CD4-positive, alpha-beta T cell treated with Interleukin-1 beta for 1 hour (primary cell): ENCODE measurements around the gene PLCB4.

Source experiments
- DNase-seq, 2 donors: peaks; one replicate each; pipeline ENCODE4 v3.0.0-alpha.2; 2020 to 2022

PLCB4 gene

GRCh38 chr20:9286501-9287461 is 217.9 kb downstream of the PLCB4 start:
- no peak for DNase-seq

- no peak for DNase-seq
Measured at GRCh38 chr20:9287826-9288225, 218.9 kb downstream of the PLCB4 start.

- no peak for DNase-seq
Measured at GRCh38 chr20:9290331-9290730, 221.4 kb downstream of the PLCB4 start.

GRCh38 chr20:9293145-9293544 is 224.3 kb downstream of the PLCB4 start:
- no peak for DNase-seq

- no peak for DNase-seq
Measured at GRCh38 chr20:9294041-9294440, 225.2 kb downstream of the PLCB4 start.

DNA sequence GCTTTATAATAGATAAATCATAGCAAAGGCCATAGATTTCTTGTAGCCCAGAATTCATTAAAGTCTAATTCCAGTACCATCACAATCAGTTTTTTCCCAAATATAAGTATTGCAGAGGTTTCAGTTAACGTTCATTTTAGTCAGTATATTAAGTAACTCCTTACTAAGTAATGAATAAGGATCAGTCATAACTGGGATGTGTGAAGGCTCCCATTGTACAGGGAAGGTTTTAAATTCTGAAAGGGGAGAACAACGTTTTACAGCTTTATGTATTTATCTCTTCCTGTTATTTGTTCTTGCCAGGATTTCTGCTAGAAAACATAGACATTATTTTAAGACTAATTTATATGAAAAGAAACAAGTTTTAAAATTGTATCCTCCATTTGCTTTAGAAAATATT is 230.0 kb downstream of the PLCB4 start:
- no peak for DNase-seq

GRCh38 chr20:9300080-9300479 is 231.2 kb downstream of the PLCB4 start:
- no peak for DNase-seq

- DNase-seq = no peak
Measured at GRCh38 chr20:9300534-9300933, 231.6 kb downstream of the PLCB4 start.

DNA sequence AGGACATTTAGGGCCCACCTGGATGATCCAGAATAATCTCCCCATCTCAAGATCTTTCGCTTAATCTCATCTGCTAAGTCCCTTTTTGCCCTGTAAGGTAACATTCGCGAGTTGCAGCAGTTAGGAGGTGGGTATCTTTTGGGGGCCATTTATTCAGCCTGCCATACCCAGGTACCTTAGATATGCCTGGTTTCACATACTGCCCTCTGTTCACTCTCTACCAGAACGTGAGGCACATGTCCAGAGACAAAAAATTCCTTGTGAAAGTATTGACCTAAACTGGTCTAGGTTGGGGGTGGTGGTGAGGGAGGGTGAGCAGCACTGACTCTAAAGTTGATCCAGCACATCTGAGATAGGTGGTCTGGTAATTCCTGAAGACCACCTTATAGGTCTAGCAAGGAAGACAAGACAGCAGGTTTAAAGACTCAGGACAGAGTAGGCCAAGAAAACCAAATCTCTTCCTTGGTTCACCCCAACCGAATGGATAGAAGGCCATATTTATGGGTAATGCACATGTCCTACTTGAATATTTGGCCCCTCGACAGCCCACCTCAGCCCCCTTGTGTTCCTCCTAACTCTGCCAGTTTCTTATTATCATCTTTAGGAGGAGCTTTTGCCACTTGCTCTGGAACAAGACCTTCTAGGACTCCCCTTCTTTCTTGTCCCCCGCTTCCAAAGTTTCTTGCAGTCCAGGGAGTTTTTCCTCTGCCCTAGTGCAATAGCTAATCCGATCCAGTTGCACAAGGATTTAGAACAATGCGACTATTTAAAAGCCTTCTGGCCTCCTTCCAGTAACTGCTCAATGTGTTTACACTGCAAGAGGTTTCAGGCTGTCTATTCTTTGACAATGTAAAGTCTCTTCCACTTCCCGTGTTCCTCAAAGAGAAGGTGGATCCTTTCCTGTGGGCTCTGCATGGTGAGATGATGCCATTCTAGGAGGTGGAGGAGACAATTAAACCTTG is 232.5 kb downstream of the PLCB4 start:
- no peak for DNase-seq

DNA sequence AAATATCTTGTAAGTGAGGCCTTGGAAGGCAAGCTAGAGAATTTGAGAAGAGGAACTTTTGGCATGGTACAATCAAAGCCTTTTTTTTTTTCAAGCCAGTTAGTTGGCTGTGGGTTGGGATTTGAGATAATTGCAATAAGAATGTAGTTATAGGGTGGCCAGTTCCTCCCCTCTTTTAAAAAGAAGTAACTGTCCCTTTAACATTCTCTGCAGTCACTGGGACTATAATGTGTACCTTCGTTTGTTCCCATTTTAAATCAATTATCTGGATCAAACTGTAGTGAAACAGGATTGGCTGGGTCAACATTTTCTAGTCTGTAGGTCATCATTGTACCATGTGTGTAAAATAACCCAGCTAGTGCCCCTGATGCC is 233.2 kb downstream of the PLCB4 start:
- DNase-seq = no peak

DNA sequence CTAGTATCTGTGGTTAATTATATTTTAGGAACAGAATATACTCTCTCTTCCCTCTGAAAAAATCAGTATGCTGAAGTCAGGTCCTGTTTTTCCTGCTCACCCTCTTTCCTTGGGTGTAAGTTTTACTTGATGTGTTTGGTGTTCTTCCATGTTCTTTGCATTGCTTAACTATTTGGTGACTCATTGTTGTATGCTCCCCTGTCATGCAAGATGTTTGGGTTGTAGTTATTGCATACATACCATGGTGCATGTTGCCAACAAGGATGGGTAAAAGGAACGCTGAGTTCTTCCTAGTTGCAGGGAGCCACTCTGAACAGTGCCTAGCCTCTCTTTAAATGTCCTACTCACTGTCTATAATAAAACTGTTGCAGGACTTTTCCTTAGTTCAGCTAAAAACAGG is 237.6 kb downstream of the PLCB4 start:
- DNase-seq = no peak

DNA sequence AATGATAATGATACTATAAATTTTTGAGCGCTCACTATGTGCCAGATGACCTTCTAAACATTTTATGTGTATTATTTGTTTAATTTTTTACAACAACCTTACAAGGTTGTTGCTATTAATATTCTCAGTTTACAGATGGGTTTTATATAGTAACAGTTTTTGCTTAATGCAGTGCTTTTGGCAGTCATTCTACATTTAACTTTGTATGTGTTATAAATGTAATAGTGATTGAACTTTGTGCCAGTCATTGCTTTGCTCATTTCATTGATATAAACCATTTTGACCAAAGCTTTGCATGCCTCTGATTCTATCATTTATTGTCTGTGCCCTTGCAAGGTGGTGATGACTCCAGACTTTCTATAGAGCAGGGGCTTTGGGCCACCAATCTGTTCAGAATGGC is 239.2 kb downstream of the PLCB4 start:
- DNase-seq = no peak

GRCh38 chr20:9311132-9311531 is 242.2 kb downstream of the PLCB4 start:
- no peak for DNase-seq

DNA sequence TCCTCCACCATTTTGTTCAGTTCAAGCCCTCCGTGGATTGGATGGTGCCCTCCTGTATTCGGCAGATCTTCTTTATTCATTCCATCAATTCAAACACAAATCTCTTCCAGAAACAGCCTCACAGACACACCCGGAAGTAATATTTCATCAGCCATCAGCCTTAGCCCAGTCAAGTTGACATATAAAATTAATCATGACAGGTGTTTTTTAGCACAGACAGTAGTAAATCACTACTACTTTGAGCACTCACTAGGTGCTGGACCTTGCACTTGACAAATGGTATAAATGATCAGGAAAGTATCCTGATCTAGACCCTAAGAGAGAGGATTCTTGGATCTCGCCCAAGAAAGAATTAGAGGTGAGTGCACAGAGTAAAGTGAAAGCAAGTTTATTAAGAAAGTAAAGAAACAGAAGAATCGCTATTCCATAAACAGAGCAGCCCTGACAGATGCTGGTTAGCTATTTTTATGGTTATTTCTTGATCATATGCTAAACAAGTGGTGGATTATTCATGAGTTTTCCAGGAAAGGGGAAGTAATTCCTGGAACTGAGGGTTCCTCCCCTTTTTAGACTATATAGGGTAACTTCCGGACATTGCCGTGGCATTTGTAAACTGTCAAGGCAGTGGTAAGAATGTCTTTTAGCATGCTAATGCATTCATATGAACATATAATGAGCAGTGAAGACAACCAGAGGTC is 250.9 kb downstream of the PLCB4 start:
- DNase-seq = no peak

DNA sequence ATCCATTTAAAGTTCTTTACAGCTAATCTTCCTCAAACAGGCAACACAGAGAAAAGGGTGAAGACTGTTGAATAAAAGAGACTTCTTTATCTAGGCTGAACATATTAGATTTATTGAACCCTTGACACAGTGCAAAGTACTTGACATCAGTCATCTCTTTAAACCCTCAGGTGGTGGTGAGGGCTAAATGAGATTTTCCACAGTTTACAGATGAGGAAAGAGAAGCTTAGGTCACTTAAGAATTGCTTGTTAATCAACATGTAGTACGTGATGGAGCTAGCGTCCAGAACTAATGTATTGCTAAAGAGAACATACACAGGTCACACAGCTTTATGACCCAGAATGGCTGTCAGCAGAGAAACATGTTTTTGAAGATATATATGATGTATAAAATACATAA is 252.1 kb downstream of the PLCB4 start:
- no peak for DNase-seq

DNA sequence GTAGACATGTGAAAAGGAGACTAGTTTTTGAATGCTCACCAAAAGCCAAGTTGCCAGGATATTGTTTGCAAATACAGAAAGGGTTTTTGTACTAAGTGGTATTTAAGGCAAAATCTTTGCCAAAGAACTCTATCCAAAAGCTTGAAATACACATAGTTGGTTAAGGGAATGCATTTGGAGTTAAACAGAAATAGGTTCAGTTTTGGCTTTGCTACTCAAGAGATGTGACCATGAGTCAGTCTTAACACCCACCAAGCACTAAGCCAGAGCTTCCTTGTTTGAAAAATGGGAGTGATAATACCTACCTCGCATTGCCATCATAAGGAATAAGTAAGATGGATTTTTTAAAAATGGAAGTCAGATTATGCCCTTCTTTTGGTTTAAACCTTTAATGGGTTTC is 253.8 kb downstream of the PLCB4 start:
- DNase-seq = no peak

- no peak for DNase-seq
Measured at GRCh38 chr20:9323622-9324021, 254.7 kb downstream of the PLCB4 start.

- DNase-seq = no peak
Measured at GRCh38 chr20:9329355-9330101, 260.6 kb downstream of the PLCB4 start.

- no peak for DNase-seq
Measured at GRCh38 chr20:9330151-9330550, 261.3 kb downstream of the PLCB4 start.

GRCh38 chr20:9331707-9332435 is 263.0 kb downstream of the PLCB4 start:
- no peak for DNase-seq

DNA sequence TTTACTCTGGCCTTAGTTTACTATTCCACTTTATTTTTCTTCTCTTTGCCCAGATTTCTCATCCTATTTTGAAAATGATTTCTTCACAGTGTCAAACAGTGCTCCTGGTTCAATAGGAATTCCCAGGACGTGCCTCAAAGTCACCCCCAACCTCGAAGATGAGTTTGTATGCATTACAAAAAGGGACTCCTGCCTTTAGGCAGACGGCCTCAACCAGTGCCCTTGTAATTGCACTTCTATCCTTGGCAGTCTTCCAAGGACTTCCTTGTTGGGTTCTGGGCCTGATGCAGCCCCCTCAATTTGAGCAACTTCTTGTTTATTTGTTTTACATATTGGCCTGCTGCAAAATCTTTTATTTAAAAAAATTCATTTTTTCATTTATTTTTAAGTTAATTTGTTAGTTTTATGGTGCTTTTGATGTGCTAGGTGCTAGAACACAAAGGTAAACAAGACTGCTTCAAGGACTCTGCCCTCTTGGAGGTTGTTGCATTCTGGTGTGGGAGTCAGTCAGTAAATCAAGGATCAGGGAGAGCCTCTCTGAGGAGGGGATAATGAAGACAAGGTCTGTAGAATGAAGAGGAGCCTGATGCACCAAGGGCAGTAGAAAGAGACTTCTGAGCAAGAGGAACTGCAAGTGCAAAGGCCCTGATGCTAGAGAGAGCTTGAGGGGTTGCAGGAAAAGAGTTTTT is 264.0 kb downstream of the PLCB4 start:
- DNase-seq = no peak
